Duodenal mucosa (tissue), 2 donors: ENCODE results near the gene DTD1.
"Not testable (repeated sequence)": the region's sequence is repeated elsewhere in the genome, so short reads cannot be mapped to it uniquely, and the experiment has no call there.

Source experiments
- H3K27ac ChIP-seq: one replicate; pipeline ENCODE4 v1.7.0; 2013; ENCODE audit warnings: low read depth, low read length
- H3K27me3 ChIP-seq, 2 donors: one replicate each; pipeline ENCODE4 v1.7.0; 2013; ENCODE audit warnings: low read length in 2 of 2, control low read depth in 1 of 2; ENCODE audit not compliant: insufficient read depth in 2 of 2, control insufficient read depth in 1 of 2
- H3K36me3 ChIP-seq, 2 donors: one replicate each; pipeline ENCODE4 v1.7.0; 2013; ENCODE audit warnings: low read length in 2 of 2, control low read depth in 1 of 2; ENCODE audit not compliant: insufficient read depth in 2 of 2, control insufficient read depth in 1 of 2
- H3K4me1 ChIP-seq, 2 donors: one replicate each; pipeline ENCODE4 v1.7.0; 2013; ENCODE audit warnings: low read length in 2 of 2, control low read depth in 1 of 2; ENCODE audit not compliant: insufficient read depth in 2 of 2, control insufficient read depth in 1 of 2
- H3K4me3 ChIP-seq, 2 donors: one replicate each; pipeline ENCODE4 v1.7.0; 2013; ENCODE audit warnings: low read length in 2 of 2, low read depth in 1 of 2
- H3K9ac ChIP-seq, 2 donors: one replicate each; pipeline ENCODE4 v1.7.0; 2013; ENCODE audit warnings: low read length in 2 of 2, low read depth in 1 of 2
- H3K9me3 ChIP-seq, 2 donors: one replicate each; pipeline ENCODE4 v1.7.0; 2013; ENCODE audit warnings: low read length in 2 of 2, control low read depth in 1 of 2; ENCODE audit not compliant: control insufficient read depth in 1 of 2

The DTD1 gene

DNA sequence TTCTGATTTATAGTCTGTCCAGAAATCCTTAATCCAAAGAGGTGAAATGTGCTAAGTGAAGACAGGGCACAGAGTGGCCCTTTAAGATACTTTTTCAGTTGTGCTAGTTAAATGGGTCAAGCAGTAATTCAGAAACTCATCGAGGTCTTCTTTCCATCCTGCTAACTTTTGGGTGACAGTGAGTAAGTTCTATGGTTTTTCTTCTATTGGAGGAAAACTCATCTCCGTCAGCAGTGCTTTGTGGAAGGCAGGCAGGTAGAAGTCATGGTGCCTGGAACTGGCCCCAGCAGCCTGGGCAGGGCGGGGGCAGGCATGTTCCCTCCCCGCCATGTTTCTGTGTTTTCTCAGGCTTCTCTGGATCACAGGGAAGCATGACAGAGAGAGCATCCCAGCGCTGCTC lies 159.2 kb downstream of the DTD1 start:
- H3K4me1 ChIP-seq = peaks cover 4 to 9% of the 10 kb centered on the region in 2 donors
- H3K9ac ChIP-seq = no peak overlapping the region
- no peaks in the 10 kb centered on the region for H3K9me3 ChIP-seq
- no peak overlapping the region for H3K27ac ChIP-seq
- H3K4me3 ChIP-seq = no peak overlapping the region
- peaks cover 0 to 4% of the 10 kb centered on the region in 2 donors for H3K36me3 ChIP-seq
- H3K27me3 ChIP-seq = no peaks in the 10 kb centered on the region

DNA sequence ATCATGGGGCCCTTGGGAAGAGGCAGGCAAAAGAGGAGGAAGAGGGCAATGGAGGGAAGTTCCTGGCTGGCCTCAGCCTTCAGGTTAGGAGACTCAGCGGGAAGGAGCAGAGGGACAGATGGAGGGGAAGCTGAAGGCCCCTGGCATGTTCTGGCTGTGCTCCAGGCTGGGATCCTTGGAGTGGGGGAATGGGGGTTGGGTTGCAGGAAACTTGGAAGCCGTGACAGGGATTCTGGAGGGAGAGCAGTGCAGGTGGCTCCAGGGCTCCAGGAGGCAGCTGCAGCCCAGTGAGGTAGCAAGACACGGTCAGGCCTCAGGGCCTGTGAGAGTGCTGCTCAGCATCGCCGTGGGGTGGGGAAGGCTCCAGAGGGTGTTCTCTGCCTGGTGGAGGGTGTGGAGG lies 161.1 kb downstream of the DTD1 start:
- Histone ChIP-seq H3K4me3 (no peak overlapping the region), H3K27ac (no peak overlapping the region), H3K36me3 (peaks cover 0 to 4% of the 10 kb centered on the region in 2 donors), H3K9ac (no peak overlapping the region), H3K9me3 (no peaks in the 10 kb centered on the region), H3K4me1 (peaks cover 4 to 9% of the 10 kb centered on the region in 2 donors), H3K27me3 (no peaks in the 10 kb centered on the region)

DNA sequence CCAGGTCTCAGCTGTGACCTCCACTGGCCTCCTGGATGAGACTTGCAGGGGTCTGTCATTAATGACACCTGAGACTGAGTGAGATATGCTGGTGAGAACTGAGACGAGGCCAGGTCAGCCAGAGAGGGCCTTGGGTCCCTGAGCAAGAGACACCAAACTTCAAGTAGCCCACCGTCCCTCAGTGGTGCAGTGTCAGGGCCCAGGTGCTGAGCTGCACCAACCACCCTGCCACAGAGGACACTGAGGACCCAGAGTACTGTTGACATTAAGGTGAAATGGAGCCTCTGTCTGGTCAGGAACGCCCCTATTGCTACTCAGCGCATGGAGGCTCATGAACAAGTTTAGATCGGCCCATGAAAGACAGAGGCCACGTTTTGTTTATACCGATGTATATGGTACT lies 161.7 kb downstream of the DTD1 start:
- Histone ChIP-seq H3K9me3 (no peaks in the 10 kb centered on the region), H3K4me1 (peaks cover 4 to 13% of the 10 kb centered on the region in 2 donors), H3K27ac (no peak overlapping the region), H3K36me3 (peaks cover 0 to 4% of the 10 kb centered on the region in 2 donors), H3K4me3 (no peak overlapping the region), H3K27me3 (no peaks in the 10 kb centered on the region), H3K9ac (no peak overlapping the region)

DNA sequence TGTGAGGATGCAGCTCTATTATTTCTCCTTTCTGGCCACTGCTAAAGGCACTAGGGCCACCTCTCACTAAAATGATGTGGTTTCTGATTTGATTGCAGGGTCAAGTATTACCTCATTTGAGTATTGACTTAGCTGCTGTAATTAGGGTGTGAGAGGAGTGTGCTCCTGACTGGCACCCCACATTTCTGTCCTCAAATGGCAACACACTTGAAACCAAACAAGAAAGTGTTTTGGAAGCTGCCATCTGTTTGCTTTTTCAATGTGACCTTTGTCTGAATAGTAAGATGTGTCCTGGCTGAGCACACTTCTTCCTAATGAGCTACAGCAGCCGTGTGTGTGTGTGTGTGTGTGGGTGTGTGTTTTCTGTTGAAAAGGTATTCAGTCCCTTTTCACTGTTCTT lies 162.9 kb downstream of the DTD1 start:
- H3K9me3 ChIP-seq = no peaks in the 10 kb centered on the region
- no peak overlapping the region for H3K9ac ChIP-seq
- no peak overlapping the region for H3K27ac ChIP-seq
- no peak overlapping the region for H3K4me3 ChIP-seq
- no peaks in the 10 kb centered on the region for H3K27me3 ChIP-seq
- no peaks in the 10 kb centered on the region for H3K36me3 ChIP-seq
- H3K4me1 ChIP-seq = peaks cover 4 to 14% of the 10 kb centered on the region in 2 donors

DNA sequence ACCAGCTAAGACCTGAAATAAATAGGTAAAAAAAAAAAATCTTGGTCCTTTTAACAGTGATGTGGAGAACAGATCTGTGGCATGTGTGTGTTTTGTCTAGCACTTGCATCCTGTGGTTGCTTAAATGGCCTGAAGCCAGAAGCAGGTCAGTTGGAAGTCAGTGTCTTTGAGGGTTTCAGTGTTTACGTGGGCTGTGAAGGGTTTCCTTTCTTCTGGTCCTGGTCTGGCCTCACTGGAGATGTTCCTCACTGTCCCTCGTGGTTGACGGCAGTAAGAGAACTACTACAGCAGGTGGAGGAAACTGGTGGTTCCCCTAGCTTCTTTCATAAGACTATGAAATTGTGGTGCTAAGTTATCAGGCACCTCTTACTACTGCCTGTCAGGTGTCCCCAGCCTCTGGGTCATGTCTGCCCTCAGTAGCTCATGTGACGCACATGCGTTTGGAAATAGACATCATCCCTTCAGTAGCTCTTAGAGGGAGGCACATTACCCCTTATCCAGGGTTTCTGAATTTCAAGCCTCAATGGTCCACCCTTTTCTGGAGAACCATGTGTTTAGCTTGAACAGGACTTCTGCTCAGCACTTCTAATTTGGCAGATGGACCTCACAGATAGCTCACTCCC lies 166.3 kb downstream of the DTD1 start:
- Histone ChIP-seq H3K27me3 (no peaks in the 10 kb centered on the region), H3K9me3 (no peaks in the 10 kb centered on the region), H3K9ac (no peak overlapping the region), H3K36me3 (no peaks in the 10 kb centered on the region), H3K27ac (no peak overlapping the region), H3K4me3 (no peak overlapping the region), H3K4me1 (peaks cover 4 to 14% of the 10 kb centered on the region in 2 donors)

DNA sequence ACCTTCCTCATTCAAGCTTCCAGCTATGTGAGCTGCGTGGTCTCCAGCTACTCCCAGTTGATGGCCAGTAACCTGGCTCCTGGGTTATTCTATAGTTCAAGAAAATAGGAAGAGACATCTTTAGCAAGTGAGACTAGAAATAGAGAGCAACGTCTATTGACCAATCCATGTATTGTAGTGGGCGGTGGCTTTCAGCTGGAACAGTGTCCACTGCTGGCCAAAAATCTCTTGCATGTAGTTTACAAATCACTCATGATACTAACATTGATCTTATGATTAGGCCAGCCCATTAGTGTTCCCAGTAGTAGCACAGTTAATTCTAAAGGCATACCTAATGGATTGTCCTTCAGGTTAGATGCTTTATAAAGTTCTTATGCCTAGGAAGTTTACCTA lies 166.8 kb downstream of the DTD1 start:
- no peaks in the 10 kb centered on the region for H3K36me3 ChIP-seq
- peaks cover 4 to 14% of the 10 kb centered on the region in 2 donors for H3K4me1 ChIP-seq
- no peaks in the 10 kb centered on the region for H3K9me3 ChIP-seq
- H3K27ac ChIP-seq = no peak overlapping the region
- H3K27me3 ChIP-seq = no peaks in the 10 kb centered on the region
- no peak overlapping the region for H3K4me3 ChIP-seq
- no peak overlapping the region for H3K9ac ChIP-seq

DNA sequence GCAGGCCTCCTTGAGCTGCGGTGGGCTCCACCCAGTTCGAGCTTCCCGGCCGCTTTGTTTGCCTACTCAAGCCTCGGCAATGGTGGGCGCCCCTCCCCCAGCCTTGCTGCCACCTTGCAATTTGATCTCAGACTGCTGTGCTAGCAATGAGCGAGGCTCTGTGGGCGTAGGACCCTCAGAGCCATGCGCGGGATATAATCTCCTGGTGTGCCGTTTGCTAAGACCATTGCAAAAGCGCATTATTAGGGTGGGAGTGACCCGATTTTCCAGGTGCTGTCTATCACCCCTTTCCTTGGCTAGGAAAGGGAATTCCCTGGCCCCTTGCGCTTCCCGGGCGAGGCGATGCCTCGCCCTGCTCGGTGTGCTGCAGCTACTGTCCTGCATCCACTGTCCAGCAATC lies 173.0 kb downstream of the DTD1 start:
- not testable (repeated sequence) for H3K4me1 ChIP-seq, H3K4me3 ChIP-seq, H3K27ac ChIP-seq, H3K9ac ChIP-seq, H3K36me3 ChIP-seq, H3K27me3 ChIP-seq, H3K9me3 ChIP-seq

DNA sequence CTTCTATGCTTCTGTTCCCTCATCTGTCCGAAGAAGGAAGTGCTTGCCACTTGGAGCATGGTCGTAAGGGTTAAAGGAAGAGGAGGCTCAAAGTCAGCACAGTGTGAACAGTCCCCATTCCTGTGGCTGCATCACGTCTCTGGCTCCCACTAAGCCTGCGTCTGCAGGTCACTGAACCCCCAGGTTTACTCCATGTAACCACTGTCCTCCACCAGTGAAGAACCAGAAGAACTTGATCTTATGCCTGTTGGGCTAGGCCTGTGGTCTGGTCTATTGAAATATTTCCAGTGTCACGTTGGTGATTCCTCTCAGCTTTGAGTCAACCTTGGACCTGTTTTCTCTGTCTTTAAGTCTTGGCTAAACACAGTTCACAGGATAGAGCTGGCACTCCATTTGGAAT lies 179.8 kb downstream of the DTD1 start:
- H3K36me3 ChIP-seq = no peaks in the 10 kb centered on the region
- H3K4me1 ChIP-seq = no peaks in the 10 kb centered on the region
- H3K4me3 ChIP-seq = no peak overlapping the region
- no peak overlapping the region for H3K27ac ChIP-seq
- H3K9me3 ChIP-seq = no peaks in the 10 kb centered on the region
- no peaks in the 10 kb centered on the region for H3K27me3 ChIP-seq
- H3K9ac ChIP-seq = no peak overlapping the region

DNA sequence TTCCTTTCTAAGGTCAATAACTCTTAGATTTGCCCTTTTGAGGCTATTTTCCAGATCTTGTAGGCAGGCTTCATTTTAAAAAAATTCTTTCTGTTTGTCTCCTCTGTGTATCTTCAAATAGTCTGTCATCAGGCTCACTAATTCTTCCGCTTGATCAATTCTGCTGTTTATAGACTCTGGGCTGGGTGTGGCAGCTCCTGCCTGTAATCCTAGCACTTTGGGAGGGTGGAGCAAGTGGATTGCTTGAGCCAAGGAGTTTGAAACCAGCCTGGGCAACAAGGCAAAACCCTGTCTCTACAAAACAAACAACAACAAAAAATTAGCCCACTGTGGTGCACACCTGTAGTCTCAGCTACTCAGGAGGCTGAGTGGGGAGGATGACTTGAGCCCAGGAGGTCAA lies 185.7 kb downstream of the DTD1 start:
- no peaks in the 10 kb centered on the region for H3K36me3 ChIP-seq
- no peaks in the 10 kb centered on the region for H3K27me3 ChIP-seq
- H3K9ac ChIP-seq = no peak overlapping the region
- no peak overlapping the region for H3K4me3 ChIP-seq
- no peaks in the 10 kb centered on the region for H3K9me3 ChIP-seq
- no peaks in the 10 kb centered on the region for H3K4me1 ChIP-seq
- H3K27ac ChIP-seq = no peak overlapping the region

DNA sequence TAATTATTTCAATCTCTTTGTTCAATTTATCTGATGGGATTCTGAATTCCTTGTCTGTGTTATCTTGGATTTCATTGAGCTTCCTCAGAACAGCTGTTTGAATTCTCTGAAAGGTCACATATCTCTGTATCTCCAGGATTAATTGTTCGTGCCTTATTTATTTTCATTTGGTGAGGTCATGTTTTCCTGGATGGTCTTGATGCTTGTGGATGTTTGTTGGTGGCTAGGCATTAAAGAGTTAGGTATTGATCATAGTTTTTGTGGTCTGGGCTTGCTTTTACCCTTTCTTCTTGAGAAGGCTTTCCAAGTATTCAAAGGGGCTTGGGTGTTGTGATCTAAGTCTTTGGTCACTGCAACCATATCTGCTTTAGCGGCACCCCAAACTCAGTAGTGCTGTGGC lies 186.4 kb downstream of the DTD1 start:
- H3K36me3 ChIP-seq = no peaks in the 10 kb centered on the region

DNA sequence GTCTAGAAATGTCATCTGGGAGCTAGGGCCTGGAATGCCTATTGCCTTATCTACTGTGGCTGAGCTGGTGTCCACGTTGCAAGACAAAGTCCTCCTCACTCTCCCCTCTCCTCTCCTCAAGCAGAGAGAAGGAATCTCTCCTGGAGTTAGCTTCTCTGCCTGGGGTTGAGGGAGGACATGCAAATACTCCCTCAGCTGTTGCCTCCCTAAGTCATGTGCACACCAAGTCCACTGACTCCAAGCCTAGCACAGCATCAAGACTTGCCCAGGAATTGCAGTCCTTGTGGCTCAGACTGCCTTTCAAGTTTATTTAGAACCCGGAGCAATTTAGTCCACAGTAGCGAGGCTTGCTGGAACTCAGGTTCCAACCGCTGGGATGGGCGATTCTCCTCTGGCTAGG lies 187.8 kb downstream of the DTD1 start:
- no peak overlapping the region for H3K27ac ChIP-seq
- H3K4me3 ChIP-seq = no peak overlapping the region
- no peak overlapping the region for H3K9ac ChIP-seq
- H3K27me3 ChIP-seq = no peaks in the 10 kb centered on the region
- H3K9me3 ChIP-seq = no peaks in the 10 kb centered on the region
- H3K36me3 ChIP-seq = no peaks in the 10 kb centered on the region
- H3K4me1 ChIP-seq = no peaks in the 10 kb centered on the region

More for the DNA sequence above, 186.4 kb downstream of the DTD1 start:
- H3K4me1 ChIP-seq = no peaks in the 10 kb centered on the region
- H3K4me3 ChIP-seq = no peak overlapping the region
- H3K9me3 ChIP-seq = no peaks in the 10 kb centered on the region
- no peak overlapping the region for H3K9ac ChIP-seq
- H3K27me3 ChIP-seq = no peaks in the 10 kb centered on the region
- H3K27ac ChIP-seq = no peak overlapping the region
